Common myeloid progenitor, CD34-positive (primary cell): ENCODE results near the gene MAGI1.

ENCODE experiments used
- CTCF ChIA-PET: fragments of 350-600 bp; sonication (Branson Sonifier 250); formaldehyde crosslinking; loops from one replicate; lab custom pipeline; 2021; ENCODE audit warnings: antibody characterized with exemption; lab: Charles Lee
- POLR2A ChIA-PET: fragments of 350-600 bp; sonication (Branson Sonifier 250); formaldehyde crosslinking; loops from one replicate; lab custom pipeline; 2021; ENCODE audit warnings: antibody characterized with exemption; lab: Charles Lee
- DNase-seq, 3 donors: peaks; one replicate each; pipeline versions ENCODE4 v3.0.0 to v3.0.0-alpha.2; 2013
- H3K27ac ChIP-seq, 2 experiments: 1 replicate in 1 of 2; 2 replicates in 1 of 2; pipeline ENCODE4 v1.7.0; 2013; ENCODE audit warnings: inconsistent platforms in 2 of 2, low read length in 2 of 2, mild to moderate bottlenecking in 2 of 2, low read depth in 1 of 2, moderate library complexity in 1 of 2; ENCODE audit not compliant: severe bottlenecking in 2 of 2, insufficient read depth in 1 of 2, poor library complexity in 1 of 2
- H3K27me3 ChIP-seq, 5 experiments: replicated peaks in 2 of 5; 1 replicate in 3 of 5; 2 replicates in 2 of 5; pipeline versions ENCODE4 v1.6.1 to v1.7.0; 2013; ENCODE audit warnings: low read length in 4 of 5, mild to moderate bottlenecking in 2 of 5, moderate library complexity in 2 of 5, inconsistent platforms in 1 of 5; ENCODE audit not compliant: insufficient read depth in 5 of 5, control insufficient read depth in 4 of 5
- H3K36me3 ChIP-seq, 4 experiments: 1 replicate in 2 of 4; 2 replicates in 2 of 4; pipeline versions ENCODE4 v1.6.1 to v1.7.0; 2013; ENCODE audit warnings: low read length in 3 of 4, control low read depth in 1 of 4, mild to moderate bottlenecking in 1 of 4; ENCODE audit not compliant: control insufficient read depth in 4 of 4, insufficient read depth in 4 of 4
- H3K4me1 ChIP-seq, 4 experiments: 1 replicate in 3 of 4; 2 replicates in 1 of 4; pipeline versions ENCODE4 v1.6.1 to v1.7.1; 2013; ENCODE audit warnings: low read length in 3 of 4, mild to moderate bottlenecking in 3 of 4, control low read depth in 1 of 4, inconsistent platforms in 1 of 4, moderate library complexity in 1 of 4; ENCODE audit not compliant: control insufficient read depth in 4 of 4, insufficient read depth in 4 of 4; ENCODE audit errors: control extremely low read depth in 1 of 4
- H3K4me3 ChIP-seq, 7 experiments: 1 replicate in 4 of 7; 2 replicates in 3 of 7; pipeline versions ENCODE4 v1.5.1 to v1.7.0; 2013; ENCODE audit warnings: mild to moderate bottlenecking in 7 of 7, low read length in 6 of 7, moderate library complexity in 6 of 7, inconsistent platforms in 2 of 7, low read depth in 2 of 7, control low read depth in 1 of 7; ENCODE audit not compliant: insufficient read depth in 4 of 7, control insufficient read depth in 1 of 7; ENCODE audit errors: extremely low read depth in 1 of 7
- H3K9me3 ChIP-seq, 5 experiments: 1 replicate in 4 of 5; 2 replicates in 1 of 5; pipeline versions ENCODE4 v1.6.1 to v1.7.1; 2013; ENCODE audit warnings: low read length in 4 of 5, mild to moderate bottlenecking in 2 of 5, inconsistent platforms in 1 of 5, low read depth in 1 of 5, moderate library complexity in 1 of 5; ENCODE audit not compliant: control insufficient read depth in 4 of 5, insufficient read depth in 2 of 5; ENCODE audit errors: control extremely low read depth in 1 of 5
- WGBS: methylation state at CpG from one replicate; pipeline ENCODE4 v1.1.5; 2013; ENCODE audit not compliant: insufficient coverage; 5-methylcytosine and 5-hydroxymethylcytosine counted together

MAGI1 gene

GRCh38 chr3:65831733-65832425 lies 206.8 kb downstream of the MAGI1 start:
- Histone ChIP-seq H3K4me1 (no peaks in the 10 kb centered on the region), H3K4me3 (no peak overlapping the region), H3K27me3 (no peaks in the 10 kb centered on the region), H3K27ac (no peak overlapping the region), H3K36me3 (no peaks in the 10 kb centered on the region), H3K9me3 (no peaks in the 10 kb centered on the region)
- 100% methylated on average over 3 of the region's 3 CpGs for WGBS
- DNase-seq, result no peak
- CTCF ChIA-PET, result no interaction called here
- POLR2A ChIA-PET, result no interaction called here

DNA sequence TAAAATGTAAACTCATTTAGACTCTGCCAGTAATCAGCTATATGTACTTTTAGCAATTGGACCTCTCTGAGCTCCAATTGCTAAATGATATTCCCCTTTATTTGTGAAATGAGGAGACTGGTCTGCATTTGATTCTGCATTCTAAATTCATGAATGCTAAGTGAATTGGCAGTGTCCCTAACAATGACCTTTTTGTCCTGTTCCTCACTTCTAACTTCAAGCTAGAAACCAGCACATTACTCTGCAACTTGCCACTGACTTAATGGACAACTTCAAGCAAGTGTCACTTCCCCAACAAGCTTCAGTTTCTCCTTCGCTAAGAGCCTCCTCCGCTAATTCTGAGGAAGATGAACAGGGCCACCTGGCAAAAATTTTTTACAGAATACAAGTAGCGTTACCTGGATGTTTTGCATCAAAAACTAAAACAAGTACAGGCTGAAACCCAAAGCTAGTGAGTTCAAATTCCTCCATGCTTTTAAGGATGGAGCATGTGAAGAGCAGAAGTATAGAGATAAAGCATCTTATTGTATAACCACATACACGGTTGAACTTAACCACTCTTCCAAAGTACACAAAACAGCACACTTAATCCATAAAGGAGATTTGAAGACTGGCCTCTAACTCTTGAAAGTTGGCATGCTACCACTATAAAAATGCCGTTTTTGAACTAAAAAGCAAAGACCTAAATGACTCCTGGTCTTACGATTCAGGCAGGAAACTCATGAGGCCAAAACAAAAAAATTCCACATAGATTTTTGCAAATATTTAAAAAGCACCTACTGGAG lies 207.6 kb downstream of the MAGI1 start:
- WGBS, result 100% methylated on average over 3 of the region's 6 CpGs
- H3K27me3 ChIP-seq, result no peaks in the 10 kb centered on the region
- ChIA-PET POLR2A (no interaction called here), CTCF (no interaction called here)
- no peaks in the 10 kb centered on the region for H3K9me3 ChIP-seq
- no peak overlapping the region for H3K27ac ChIP-seq
- H3K4me3 ChIP-seq, result no peak overlapping the region
- no peaks in the 10 kb centered on the region for H3K4me1 ChIP-seq
- no peak for DNase-seq
- no peaks in the 10 kb centered on the region for H3K36me3 ChIP-seq

DNA sequence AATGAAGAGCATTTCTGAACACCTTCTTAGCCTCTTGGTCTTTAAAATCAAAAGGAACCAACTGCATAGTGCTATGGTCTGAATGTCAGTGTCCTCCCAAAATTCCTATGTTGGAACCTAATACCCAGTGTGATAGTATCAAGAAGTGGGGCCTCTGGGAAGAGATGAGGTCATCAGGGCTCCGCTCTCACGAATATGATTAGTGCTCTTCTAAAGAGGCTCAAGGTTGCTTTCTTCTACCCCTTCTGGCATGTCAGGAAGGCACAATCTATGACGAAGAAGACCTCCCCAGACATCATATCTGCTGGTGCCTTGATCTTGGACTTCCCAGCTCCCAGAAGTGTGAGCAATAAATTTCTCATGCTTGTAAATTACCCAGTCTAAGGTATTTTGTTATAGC lies 209.5 kb downstream of the MAGI1 start:
- Histone ChIP-seq H3K27me3 (no peaks in the 10 kb centered on the region), H3K36me3 (no peaks in the 10 kb centered on the region), H3K4me3 (no peak overlapping the region), H3K4me1 (no peaks in the 10 kb centered on the region), H3K27ac (no peak overlapping the region), H3K9me3 (no peaks in the 10 kb centered on the region)
- CTCF ChIA-PET, result no interaction called here
- POLR2A ChIA-PET, result no interaction called here
- no peak for DNase-seq
- 100% methylated on average over 2 of the region's 3 CpGs for WGBS

DNA sequence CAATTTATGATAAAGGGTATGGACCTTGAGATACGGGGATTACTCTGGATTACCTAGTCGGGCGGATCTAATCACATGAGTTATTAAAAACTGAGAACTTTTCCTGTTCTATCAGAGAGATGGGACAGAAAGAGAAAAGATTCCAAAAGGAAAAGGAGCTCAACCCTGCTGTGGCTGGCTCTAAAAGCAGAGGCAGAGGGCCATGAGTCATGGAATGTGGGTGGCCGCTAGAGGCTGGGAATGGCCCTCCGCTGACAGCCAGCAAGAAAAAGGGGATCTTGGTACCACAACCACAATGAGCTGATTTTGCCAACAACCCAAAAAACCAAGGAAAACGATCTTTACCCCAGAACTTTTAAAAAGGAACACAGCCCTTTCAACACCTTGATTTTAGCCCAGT lies 210.0 kb downstream of the MAGI1 start:
- ChIA-PET CTCF (no interaction called here), POLR2A (no interaction called here)
- WGBS, result 100% methylated on average over 2 of the region's 6 CpGs
- H3K27me3 ChIP-seq, result no peaks in the 10 kb centered on the region
- H3K9me3 ChIP-seq, result no peaks in the 10 kb centered on the region
- no peak overlapping the region for H3K4me3 ChIP-seq
- no peak for DNase-seq
- H3K36me3 ChIP-seq, result no peaks in the 10 kb centered on the region
- H3K4me1 ChIP-seq, result no peaks in the 10 kb centered on the region
- no peak overlapping the region for H3K27ac ChIP-seq

GRCh38 chr3:65827076-65827475 lies 211.6 kb downstream of the MAGI1 start:
- ChIA-PET CTCF (no interaction called here), POLR2A (no interaction called here)
- whole genome bisulfite sequencing, result no CpG with 5 or more reads among the region's 2 CpGs
- no peaks in the 10 kb centered on the region for H3K4me1 ChIP-seq
- no peaks in the 10 kb centered on the region for H3K36me3 ChIP-seq
- no peaks in the 10 kb centered on the region for H3K27me3 ChIP-seq
- H3K9me3 ChIP-seq, result no peaks in the 10 kb centered on the region
- no peak for DNase-seq
- H3K27ac ChIP-seq, result no peak overlapping the region
- no peak overlapping the region for H3K4me3 ChIP-seq

DNA sequence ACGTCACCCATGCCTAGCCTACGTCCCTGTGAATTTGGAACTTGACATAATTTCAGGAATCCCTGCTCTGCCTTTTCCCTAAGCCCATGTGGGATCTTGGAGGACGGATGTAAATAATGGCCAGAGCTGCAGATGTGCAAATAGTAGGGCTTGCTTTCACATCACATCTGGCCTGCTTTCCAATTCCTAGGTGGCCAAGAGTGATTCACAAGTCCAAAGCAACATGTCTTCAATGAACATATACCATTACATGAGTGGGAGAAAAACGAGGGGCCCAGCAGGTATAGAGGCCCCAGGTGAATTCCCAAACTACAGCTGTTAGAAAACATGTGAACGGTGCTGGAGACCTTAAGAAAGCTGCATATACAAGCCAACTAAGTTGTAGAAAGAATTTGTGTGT lies 214.6 kb downstream of the MAGI1 start:
- ChIA-PET CTCF (no interaction called here), POLR2A (no interaction called here)
- DNase-seq, result no peak
- Histone ChIP-seq H3K9me3 (no peaks in the 10 kb centered on the region), H3K27ac (no peak overlapping the region), H3K27me3 (no peaks in the 10 kb centered on the region), H3K4me3 (no peak overlapping the region), H3K4me1 (no peaks in the 10 kb centered on the region), H3K36me3 (no peaks in the 10 kb centered on the region)
- WGBS, result 79% methylated on average over 4 of the region's 5 CpGs

GRCh38 chr3:65820600-65820999 lies 218.1 kb downstream of the MAGI1 start:
- ChIA-PET POLR2A (no interaction called here), CTCF (no interaction called here)
- H3K9me3 ChIP-seq, result no peaks in the 10 kb centered on the region
- no peaks in the 10 kb centered on the region for H3K4me1 ChIP-seq
- no peak overlapping the region for H3K4me3 ChIP-seq
- no peak for DNase-seq
- peaks cover 0 to 6% (median 0%) of the 10 kb centered on the region in 5 experiments for H3K27me3 ChIP-seq
- H3K27ac ChIP-seq, result no peak overlapping the region
- WGBS, result no CpG with 5 or more reads among the region's 1 CpG
- no peaks in the 10 kb centered on the region for H3K36me3 ChIP-seq
